Measurements from ENCODE around the gene NGLY1.

Gene NGLY1, protein sequence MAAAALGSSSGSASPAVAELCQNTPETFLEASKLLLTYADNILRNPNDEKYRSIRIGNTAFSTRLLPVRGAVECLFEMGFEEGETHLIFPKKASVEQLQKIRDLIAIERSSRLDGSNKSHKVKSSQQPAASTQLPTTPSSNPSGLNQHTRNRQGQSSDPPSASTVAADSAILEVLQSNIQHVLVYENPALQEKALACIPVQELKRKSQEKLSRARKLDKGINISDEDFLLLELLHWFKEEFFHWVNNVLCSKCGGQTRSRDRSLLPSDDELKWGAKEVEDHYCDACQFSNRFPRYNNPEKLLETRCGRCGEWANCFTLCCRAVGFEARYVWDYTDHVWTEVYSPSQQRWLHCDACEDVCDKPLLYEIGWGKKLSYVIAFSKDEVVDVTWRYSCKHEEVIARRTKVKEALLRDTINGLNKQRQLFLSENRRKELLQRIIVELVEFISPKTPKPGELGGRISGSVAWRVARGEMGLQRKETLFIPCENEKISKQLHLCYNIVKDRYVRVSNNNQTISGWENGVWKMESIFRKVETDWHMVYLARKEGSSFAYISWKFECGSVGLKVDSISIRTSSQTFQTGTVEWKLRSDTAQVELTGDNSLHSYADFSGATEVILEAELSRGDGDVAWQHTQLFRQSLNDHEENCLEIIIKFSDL

DNA sequence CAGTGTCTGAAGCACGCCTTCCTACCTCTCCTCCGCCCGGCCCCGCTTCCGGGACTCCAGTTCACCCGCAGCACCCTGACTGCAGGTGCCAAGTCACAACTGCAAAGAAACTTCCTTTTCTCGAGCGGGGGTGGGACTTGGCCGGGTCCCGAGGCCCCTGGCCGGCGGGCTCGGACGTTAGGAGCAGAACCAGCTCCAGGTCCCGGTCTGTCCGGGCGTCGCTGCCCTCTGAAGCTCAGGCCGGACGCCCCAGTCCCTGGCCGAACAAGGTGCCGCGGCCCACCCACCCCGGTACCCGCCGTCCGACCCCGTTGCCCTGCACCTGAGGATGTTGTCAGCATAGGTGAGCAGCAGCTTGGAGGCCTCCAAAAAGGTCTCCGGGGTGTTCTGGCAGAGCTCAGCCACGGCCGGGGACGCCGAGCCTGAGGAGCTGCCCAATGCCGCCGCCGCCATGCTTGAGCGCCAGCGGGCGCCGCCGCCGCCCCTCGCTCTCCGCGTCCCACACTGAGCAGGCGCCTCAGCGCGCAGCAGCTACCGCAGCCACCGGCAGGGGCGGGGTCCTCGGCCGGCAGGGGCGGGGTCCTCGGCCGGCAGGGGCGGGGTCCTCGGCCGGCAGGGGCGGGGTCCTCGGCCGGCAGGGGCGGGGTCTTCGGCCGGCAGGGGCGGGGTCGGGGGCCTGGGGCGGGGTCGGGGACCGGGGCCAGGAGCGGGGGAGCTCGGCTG is at the start of gene NGLY1:
Gene NGLY1, minus strand, starts transcription at position 506 of the 723 bp plus-strand sequence. Its CDS starts 53 bp downstream, at position 453.
- peak; percentile 86 for DNase-seq

DNA sequence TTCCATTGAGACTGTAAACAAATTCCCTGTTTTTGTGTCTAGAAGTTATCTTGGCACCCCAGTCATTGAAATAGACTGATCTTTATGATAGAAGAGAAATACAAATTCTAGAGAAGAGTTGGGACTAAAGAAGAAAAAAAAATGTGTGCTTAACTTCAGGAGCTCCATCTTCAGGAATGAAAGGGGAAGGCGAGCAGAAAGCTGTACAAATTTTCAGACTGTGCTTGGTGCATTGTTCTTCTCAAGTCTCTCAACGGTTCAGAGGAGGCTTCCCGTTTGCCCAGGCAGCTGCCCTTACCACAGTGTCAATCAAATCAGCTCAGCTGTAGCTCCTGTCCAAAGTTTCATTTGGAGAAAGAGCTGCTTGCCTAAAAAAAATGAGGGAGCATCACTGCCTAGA is 48.3 kb upstream of the NGLY1 start:
- no peak for DNase-seq

DNA sequence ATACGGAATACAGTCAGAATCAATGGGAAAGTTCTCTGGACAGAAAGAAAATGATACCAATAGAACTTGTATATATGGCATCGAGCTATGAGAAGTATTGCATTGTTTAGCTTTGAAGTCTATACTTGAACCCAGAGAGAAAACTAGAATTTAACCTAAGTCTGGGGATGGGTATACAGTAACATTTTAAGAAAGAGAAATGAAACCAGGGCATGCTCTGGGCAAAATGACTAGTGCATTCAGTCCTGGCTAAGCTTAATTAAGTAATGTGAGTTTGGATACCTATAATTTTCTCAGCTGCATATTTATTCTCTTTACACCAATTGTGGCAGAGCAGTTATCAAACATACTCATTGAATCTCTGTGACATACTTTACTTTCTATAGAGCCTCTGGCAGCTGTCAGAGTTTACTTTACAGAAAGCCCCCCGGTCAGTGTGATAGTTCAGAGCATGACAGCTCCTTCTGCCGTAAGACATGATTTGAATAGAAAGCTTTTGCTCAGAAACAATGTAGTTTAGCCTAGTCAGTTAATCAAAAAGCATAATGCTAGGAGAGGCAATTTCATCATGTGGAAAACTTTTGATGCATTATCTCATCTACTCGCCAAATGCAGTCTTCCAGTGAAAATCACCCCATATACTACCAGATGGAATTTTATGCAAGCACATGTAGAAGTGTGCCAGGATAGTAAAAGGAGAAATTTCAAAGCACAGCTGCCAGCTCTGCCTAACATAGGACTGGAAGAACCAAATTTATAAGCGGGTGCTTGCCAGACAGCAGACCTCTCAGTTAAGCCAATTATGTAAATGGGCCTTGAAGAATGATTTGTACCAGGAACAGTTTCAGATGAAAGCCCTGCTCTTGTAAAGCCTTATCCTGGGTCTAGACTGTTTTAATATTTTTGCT is 47.4 kb upstream of the NGLY1 start:
- no peak for DNase-seq

DNA sequence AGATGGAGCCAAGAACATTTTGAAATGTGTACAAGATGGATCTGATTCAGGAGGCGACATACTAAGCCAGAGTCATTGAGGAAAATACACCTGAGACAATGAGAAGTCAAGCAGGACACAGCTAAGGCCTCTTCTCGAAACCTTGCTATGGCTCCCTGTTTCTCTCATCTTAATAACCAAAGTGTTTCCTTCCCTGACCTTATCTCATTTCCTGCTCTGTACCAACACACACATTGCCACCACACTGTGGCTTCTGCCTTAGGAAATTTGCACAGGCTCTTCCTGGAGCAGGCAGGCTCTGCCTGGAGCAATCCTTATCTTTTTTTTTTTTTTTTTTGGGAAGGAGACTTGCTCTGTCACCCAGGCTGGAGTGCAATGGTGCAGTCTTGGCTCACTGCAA is 43.3 kb upstream of the NGLY1 start:
- DNase-seq, result no peak

DNA sequence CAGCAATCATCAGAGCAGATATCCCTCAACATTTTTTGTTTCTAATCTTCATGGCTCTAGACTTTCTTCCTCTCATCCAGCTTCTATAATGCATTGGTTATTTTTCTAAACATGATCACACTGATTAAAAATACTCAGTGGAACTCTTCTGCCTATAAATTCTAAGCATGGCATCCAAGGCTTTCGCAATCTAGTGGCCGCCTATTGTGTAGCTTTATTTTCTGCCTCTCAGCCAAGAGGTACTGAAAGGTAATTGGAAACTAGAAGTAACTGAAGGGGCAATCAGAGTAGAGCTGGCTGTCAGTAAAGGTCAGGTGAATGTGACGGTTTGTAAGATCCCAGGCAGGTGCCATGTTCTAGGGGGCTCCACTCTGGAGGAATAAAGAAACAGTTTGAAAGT is 40.1 kb upstream of the NGLY1 start:
- DNase-seq, result no peak

DNA sequence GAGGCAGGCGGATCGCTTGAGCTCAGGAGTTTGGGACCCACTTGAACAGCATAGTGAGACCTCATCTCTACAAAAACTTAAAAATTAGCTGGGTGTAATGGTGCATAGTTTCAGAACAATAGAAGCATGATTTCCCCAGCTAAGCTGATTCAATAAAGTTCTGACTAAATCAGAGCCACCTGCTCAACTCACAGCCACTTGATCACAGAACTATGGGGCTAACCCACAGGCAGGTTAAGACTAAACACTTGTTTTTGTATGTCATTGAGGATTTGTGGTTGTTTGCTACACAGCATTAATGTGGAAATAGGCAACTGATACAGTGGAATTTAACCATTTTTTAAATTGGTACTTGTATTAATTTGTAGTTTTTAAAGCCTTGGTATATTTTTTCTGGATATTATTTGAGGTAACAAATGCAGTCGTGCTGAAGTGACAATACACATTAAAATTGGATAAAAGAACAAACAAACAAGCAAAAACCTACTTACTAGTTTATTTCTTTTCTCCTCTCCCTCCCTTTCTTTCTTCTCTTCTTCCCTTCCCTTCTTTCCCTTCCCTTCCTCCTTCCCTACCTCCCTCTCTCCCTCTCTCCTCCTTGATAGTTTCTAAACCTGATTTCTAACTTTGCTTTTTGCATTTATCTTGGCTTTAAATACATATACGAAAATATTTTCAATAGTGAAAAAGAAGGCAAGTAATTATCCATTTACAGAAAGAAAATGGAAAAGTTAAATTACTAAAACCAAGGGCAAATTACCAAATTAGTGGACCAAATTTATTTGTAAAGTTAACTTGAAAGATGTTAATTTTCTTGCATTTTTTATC is 38.7 kb upstream of the NGLY1 start:
- no peak for DNase-seq

DNA sequence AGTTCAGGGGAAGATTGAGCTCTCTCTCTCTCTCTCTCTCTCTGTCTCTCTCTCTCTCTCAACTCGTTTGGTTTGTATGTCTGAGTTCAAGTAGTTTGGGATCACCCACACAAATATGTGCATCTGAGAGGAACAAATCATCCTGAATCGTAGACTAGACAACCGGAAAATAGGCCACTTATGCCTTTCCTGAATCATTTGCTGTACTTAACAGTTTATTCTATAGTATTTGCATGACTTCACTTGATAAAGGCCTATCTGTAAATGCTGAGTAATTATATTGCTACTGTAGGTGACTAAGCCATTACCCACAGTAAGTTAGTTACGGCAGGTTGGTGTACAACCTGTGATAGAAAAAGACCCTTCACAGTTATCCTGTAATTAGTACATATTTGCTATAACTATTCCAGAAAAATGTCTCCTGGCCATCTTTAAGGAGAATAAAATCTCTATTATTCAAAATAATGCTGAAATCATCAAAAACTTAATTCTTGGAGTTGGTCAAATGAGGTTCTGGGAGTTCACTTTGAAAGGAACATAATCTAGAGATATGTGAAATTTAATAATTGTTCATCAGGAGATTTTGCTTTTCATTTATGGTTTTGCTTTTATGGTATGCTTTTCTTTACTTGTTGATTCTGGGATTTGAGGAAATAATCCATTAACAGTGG is 37.7 kb upstream of the NGLY1 start:
- DNase-seq, result no peak

DNA sequence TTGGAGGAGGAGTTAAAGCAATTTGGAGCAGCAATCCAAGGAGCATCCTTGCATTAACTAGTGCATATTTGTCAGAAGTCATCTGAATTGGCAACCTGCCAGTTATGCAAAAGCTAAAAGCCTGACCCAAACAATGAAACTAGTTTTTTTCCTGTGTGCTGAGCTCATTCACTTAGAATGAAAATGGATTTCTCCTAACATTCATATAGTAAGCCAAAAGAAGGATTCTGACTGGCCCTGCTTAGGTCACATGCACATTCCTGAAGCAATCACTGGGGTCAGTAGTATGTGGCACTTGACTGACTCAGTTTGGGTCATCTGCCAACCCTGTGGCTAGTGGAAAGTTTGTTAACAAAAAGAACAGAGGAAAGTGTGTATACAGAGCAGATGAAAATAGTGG is 37.1 kb upstream of the NGLY1 start:
- DNase-seq, result no peak

DNA sequence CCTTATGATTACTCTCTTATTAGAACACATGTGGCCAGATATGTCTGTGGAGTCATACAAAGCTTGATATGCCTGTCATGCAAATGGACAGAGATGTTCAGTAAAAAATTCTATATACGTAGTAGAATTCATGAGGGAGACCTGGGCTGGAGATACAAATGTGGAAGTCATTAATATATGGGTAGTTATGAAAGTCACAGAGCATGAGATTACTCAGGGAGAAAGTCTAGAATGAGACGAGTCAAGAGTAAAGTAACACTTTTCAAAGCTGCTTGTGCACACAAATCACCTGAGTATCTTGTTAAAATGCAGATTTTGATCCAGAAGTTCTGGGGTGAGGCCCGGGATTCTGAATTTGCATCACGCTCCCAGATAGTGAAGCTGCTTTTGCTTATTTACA is 35.1 kb upstream of the NGLY1 start:
- no peak for DNase-seq

DNA sequence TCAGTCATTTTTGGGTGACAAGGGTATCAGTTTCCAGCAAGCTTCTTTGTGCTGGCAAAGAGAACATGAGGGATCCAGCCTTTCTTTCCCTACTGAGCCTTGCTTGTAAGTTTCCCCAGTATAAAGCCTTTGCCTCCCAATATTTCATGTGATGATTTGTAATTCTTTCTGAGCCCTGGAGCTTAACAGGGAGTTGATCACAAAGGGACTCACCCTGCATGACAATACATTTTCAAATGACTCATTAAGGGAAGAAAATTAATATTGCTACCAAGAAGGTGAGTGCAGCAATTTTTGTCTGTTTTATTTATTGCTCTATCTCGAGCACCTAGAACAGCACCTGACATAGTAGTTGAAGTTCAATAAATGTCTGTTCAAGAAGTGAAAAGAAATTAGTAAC is 34.4 kb upstream of the NGLY1 start:
- no peak for DNase-seq

DNA sequence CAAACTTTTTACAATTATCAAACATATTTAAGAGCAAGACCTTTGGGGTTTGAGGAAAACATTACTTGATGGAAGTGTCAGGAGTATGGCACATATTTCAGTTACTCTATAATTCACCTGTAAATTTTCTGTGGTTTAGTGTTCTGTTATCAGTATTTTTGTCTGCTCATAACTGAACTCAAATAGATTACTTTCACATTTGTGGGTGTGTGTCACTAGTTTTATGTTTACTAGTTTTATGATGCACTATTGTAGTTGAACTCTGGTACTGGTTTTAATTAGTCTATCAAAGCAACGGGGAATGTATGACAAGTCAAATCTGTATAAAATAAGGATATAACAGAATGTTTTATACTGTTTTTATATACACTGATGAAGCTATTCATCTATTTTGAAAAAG is 33.9 kb upstream of the NGLY1 start:
- no peak for DNase-seq

DNA sequence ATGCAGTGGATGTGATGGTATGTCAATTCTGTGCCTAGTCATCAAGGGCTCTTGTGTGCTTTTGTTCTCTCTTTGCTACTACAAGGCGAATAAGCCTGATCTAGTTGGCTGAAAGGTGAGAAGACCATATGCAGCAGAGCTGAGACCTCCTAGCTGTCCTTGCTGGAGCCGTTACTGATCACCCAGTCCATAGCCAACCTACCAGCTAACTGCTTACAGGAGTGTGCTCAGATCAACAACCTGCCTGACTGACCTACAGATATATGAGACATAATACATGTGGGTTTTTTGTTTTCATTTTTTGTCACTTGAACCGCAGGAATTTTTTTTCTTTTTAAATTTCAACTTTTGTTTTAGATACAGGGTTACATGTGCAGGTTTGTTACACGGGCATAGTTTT is 29.4 kb upstream of the NGLY1 start:
- DNase-seq, result no peak

DNA sequence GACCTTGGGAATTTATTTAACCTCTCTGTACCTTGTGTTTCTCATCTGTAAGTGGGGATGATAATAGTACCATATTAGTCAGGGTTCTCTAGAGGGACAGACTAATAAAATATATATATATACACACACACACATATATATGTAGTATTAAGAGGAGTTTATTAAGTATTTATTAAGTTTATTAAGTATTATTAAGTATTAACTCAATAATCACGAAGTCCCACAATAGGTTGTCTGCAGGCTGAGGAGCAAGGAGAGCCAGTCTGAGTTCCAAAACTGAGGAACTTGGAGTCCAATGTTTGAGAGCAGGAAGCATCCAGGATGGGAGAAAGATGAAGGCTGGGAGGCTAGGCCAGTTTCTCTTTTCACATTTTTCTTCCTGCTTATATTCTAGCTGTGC is 21.4 kb upstream of the NGLY1 start:
- DNase-seq, result no peak

DNA sequence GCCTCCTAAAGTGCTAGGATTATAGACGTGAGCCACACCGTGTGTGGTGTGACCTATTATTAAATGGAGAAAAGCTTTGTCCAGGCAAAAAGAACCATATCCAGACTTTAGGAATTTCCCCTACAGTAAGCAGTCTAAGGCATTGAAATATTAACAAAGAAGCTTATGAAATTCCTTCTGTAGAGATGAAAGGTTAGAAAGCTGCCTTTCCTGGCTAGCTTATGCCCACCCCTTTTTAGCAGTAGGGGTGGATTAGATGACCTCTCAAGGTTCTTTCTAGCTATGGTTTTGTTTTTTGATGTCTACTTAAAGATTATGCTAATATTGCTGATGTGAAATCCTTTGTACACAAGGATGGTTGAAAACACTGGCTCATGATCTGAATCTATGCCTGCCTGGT is 20.6 kb upstream of the NGLY1 start:
- no peak for DNase-seq

DNA sequence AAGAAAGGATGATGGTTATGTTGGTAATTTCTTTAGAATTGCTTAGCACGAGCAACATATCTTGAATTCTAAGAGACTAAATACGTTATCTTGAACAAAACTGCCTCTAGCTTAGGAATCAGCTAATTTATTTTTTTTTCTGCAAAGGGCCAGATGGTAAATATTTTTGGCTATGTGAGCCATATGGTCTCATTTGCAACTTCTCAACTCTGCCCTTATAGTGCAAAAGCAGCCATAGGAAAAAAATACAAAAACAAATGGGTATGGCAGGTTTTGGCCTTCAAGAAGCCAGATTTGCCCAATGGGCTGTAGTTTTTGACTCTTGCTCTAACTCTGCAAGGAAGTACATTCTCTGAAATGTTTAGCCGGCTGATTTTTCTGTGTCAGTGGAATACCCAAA is 18.5 kb upstream of the NGLY1 start:
- DNase-seq, result no peak

DNA sequence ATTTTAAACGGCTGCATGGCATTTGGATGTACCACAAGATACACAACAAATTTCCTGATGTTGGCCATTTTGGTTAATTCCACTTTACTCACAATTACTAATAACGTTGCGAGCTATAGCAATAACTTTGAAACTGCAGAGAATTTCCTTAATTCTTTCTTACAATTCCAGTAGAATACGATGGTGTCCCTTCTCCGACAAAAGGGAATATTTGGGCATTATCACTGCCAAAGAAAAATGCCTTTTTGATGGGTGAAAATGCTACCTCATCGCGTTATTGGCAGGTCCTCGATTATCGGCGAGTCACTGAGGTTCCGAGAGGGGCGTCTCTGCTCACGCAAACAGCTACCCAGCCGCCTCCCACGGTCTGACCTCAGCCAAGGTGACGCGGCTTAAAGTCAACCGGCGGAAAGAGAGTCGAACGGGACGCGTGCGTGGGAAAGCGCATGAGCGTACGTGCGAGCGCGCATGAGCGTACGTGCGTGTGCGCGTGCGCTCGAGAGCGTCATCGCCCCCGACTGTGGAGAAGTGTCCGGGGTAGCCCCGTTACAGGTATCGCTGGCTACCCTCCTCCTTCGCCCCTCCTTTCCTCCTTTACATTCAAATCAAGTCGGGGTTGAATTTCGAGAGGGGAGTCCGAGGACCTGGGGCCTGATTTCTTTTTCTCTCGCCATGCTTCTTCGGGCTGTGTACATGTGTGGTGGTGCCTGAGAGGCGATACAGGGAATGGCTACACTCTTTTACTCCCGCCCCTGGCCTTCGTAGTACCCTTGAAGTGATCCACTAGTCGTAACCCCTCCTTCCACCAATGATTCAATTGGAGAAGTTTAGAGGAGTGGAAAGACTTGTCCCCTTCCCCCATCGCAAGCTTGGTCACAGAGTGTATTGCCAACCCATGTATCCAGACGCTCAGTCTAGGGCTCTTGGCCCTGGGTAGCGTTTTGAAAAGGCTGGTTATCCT is 6.6 kb upstream of the NGLY1 start, which contains the start of gene OXSM:
Gene OXSM, plus strand, starts transcription at position 495 of the 961 bp plus-strand sequence. CDS start 931 bp downstream, outside the sequence.
- peak; percentile 91 for DNase-seq

DNA sequence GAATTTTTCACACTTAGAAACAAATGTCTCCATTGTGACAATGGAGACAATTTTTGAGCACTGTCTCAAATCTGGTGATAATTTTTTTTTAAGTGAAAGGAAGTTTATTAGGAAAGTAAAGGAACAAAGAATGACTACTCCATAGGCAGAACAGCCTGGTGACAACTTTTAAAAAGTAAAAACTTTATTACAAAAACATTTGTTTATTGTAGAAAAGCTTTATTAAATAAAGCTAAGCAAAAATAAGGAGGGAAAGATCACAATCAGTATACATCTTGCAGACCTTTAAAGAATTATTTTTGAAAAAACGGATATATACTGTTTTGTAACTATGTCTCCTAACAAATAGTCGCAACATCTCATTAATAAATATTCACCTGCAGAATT is 6.0 kb upstream of the NGLY1 start:
- DNase-seq, result no peak

DNA sequence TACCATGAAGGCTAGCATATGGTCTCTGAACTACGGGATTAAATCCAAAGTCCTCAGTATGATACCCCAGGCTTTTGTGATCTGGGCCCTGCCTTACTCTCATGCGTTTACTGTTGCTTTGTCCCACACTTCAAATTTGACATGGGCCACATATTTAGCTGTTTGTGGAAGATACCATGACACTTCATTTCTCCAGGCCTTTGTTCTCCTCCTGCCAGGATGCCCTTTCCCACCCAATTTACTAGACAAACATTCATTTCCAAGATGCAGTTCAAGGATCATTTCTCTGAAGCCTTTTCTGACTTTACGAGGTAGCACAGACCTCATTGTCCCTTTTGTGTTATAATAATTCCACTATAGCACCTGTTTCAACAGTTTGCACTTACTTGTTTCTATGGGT is 4.4 kb upstream of the NGLY1 start:
- DNase-seq, result no peak

DNA sequence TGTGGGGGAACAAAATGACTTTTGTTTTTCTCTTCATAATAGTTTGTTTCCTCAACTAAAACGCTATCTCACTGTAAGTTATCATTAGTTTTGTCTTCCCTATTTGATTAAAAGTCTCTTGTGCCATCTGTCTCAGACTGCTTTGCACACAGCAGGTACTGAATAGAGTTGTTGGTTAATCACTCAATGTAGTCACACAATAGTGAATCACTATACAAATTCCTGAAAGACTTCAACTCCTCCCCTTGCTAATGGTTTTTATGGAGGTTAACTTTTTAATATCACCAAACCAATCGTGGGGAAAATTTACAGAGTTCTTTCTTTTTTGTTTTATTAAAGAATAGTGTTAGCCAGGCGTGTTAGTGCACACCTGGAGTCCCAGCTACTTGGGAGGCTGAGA is 2.6 kb upstream of the NGLY1 start:
- DNase-seq, result no peak

DNA sequence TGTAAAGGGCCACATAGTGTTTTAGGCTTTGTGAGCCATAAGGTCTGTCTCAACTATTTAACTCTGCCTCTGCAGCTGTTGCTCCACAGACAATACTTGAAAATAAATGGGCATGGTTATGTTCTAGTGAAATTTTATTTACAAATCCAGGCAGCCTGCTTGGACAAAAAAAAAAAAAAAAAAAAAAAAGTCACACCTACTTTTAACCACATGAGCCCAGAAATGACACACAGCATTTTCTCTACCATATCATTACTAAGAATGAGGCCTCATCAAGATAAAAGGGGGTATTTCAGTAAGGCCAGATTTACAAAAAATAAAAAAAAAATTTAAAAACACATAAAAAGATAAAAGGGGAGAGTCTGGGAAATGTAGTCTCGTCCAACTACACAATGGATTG is 1.7 kb upstream of the NGLY1 start:
- no peak for DNase-seq
